T-cell (primary cell): Measurements from ENCODE around the gene CFD. TPM values are rescaled to one million over a fixed set of nuclear protein-coding genes. Genes with fewer than 3 reads are reported as not detected.

Experiments used
- ATAC-seq, 4 experiments: fragments of 200-7000 bp in 3 of 4; fragments of 150-1000 bp in 1 of 4; cut with Tn5 transposase; replicated peaks in 1 of 4; 1 replicate in 3 of 4; 2 replicates in 1 of 4; pipeline ENCODE4 v1.10.0; 2021; ENCODE audit warnings: moderate library complexity in 3 of 4, mild to moderate bottlenecking in 2 of 4, moderate number of reproducible peaks in 1 of 4
- CTCF ChIA-PET, 2 donors: fragments of 300-600 bp; sonication (Branson Sonifier 250); formaldehyde crosslinking; loops; one replicate each; lab custom pipeline; 2022; ENCODE audit warnings: antibody characterized with exemption in 2 of 2; lab: Charles Lee
- POLR2A ChIA-PET, 2 donors: fragments of 300-600 bp; sonication (Branson Sonifier 250); formaldehyde crosslinking; loops; one replicate each; lab custom pipeline; 2022; ENCODE audit warnings: antibody characterized with exemption in 2 of 2; lab: Charles Lee
- DNase-seq, 35 experiments: peaks; one replicate each; pipeline versions ENCODE4 v3.0.0 to v3.0.0-alpha.2; 2013 to 2023
- H3K27ac ChIP-seq: one replicate; pipeline ENCODE4 v1.5.1; 2013; ENCODE audit warnings: low read length
- H3K27me3 ChIP-seq, 2 experiments: replicated peaks in 1 of 2; 1 replicate in 1 of 2; 2 replicates in 1 of 2; pipeline versions ENCODE4 v1.6.1 to v1.7.0; 2013; ENCODE audit warnings: low read length in 1 of 2, mixed read lengths in 1 of 2; ENCODE audit not compliant: control insufficient read depth in 2 of 2, insufficient read depth in 2 of 2; ENCODE audit errors: extremely low read depth in 1 of 2
- H3K36me3 ChIP-seq, 2 donors: 1 replicate in 1 of 2; 2 replicates in 1 of 2; pipeline versions ENCODE4 v1.6.1 to v1.7.0; 2013; ENCODE audit warnings: low read length in 1 of 2; ENCODE audit not compliant: control insufficient read depth in 2 of 2, insufficient read depth in 1 of 2; ENCODE audit errors: extremely low read depth in 1 of 2
- H3K4me1 ChIP-seq, 2 experiments: 1 replicate in 1 of 2; 2 replicates in 1 of 2; pipeline versions ENCODE4 v1.6.1 to v1.7.0; 2013; ENCODE audit warnings: low read length in 2 of 2, mixed read lengths in 1 of 2; ENCODE audit not compliant: insufficient read depth in 2 of 2, control insufficient read depth in 1 of 2; ENCODE audit errors: extremely low read depth in 1 of 2
- H3K4me3 ChIP-seq, 2 donors: 1 replicate in 1 of 2; 2 replicates in 1 of 2; pipeline versions ENCODE4 v1.5.1 to v1.7.0; 2013; ENCODE audit warnings: mild to moderate bottlenecking in 2 of 2, low read length in 1 of 2, moderate library complexity in 1 of 2; ENCODE audit not compliant: control insufficient read depth in 1 of 2; ENCODE audit errors: extremely low read depth in 1 of 2
- H3K9me3 ChIP-seq: 2 replicates; pipeline ENCODE4 v1.7.0; 2013
- H3K27ac Mint-ChIP-seq, 2 donors: one replicate each; pipeline ENCODE4 v1.8.0; 2020 to 2021; ENCODE audit warnings: mild to moderate bottlenecking in 2 of 2, mixed read lengths in 2 of 2
- H3K27me3 Mint-ChIP-seq, 2 donors: one replicate each; pipeline ENCODE4 v1.8.0; 2021 to 2022; ENCODE audit warnings: mixed read lengths in 2 of 2
- H3K36me3 Mint-ChIP-seq: one replicate; pipeline ENCODE4 v1.8.0; 2021; ENCODE audit warnings: mixed read lengths
- H3K4me1 Mint-ChIP-seq, 3 donors: one replicate each; pipeline ENCODE4 v1.8.0; 2020 to 2022; ENCODE audit warnings: mixed read lengths in 3 of 3, mild to moderate bottlenecking in 1 of 3
- H3K4me3 Mint-ChIP-seq, 3 donors: one replicate each; pipeline ENCODE4 v1.8.0; 2020 to 2022; ENCODE audit warnings: mild to moderate bottlenecking in 3 of 3, mixed read lengths in 3 of 3, moderate library complexity in 3 of 3
- H3K9me3 Mint-ChIP-seq, 3 donors: one replicate each; pipeline ENCODE4 v1.8.0; 2020 to 2022; ENCODE audit warnings: mixed read lengths in 3 of 3
- WGBS: methylation state at CpG from one replicate; pipeline ENCODE4 v1.1.5; 2013; ENCODE audit warnings: missing lambda C conversion rate; ENCODE audit not compliant: insufficient coverage; 5-methylcytosine and 5-hydroxymethylcytosine counted together
- total RNA-seq, 35 experiments: library from RNA in 6 of 35; stranded (reverse) in 6 of 35; fragments of 120-200 nt in 1 of 35; gene quantifications; one replicate each; pipeline versions ENCODE4 v1.2.1 to v1.2.4 and lab custom pipeline; 2013 to 2026

CFD gene
- total RNA-seq, 5 donors from 2014 or later (not counting 1 experiment from before 2014, with no cell fraction given) = 2.8 to 10.3 (median 5.6) TPM

DNA sequence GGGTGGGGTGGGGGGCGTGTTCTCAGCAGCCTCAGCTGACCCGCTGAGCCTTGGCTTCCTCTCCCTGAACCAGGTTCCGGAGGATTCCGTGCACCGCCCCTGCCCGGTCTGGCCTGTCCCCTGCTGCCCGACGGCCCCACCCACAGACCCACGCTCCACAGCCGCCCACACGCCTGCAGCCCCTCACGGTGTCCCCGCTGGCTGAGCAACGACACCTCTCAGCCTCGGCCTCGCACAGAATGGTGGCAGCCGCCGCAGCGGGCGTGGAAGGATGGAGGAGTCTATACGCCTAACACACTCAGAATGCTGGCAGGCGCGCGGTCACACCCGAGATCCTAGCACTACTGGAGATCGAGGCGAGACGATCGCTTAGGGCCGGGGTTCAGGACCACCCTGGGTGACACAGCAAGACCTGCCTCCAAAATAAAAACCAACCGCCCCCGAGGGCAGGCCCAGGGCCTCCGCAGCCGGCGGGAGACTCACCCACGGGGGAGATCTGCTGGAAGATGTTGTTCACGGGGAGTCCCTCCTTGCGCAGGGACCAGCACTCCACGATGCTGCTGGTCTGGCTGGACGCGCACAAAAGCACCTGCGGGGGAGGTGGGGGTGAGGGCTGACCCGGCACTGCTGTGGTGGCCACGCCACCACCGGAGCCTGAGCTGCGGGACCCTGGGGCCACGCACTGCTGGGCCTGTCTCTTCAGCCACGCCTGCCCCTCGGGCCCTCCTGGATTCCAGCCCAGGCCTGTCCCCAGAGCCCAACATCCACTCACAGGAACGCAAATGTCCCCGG is 25.2 kb downstream of the CFD start:
- H3K27me3 ChIP-seq = no peaks in the 10 kb centered on the region
- H3K36me3 ChIP-seq = peaks cover 36 to 73% of the 10 kb centered on the region in 2 donors
- Mint-ChIP-seq H3K9me3 (no peaks in the 10 kb centered on the region), H3K36me3 (peaks cover 5% of the 10 kb centered on the region), H3K27me3 (no peaks in the 10 kb centered on the region), H3K4me3 (no peak overlapping the region), H3K4me1 (peaks cover 0 to 20% (median 3%) of the 10 kb centered on the region in 3 donors), H3K27ac (no peak overlapping the region)
- CTCF ChIA-PET = no interaction called here
- H3K9me3 ChIP-seq = no peaks in the 10 kb centered on the region
- POLR2A ChIA-PET = no interaction called here
- no peak overlapping the region for H3K27ac ChIP-seq
- no peak for ATAC-seq
- peaks cover 0 to 46% of the 10 kb centered on the region in 2 experiments for H3K4me1 ChIP-seq
- 96% methylated on average over 37 of the region's 51 CpGs for WGBS
- DNase-seq = no peak
- H3K4me3 ChIP-seq = no peak overlapping the region

- H3K4me1 Mint-ChIP-seq = peaks cover 0 to 27% (median 5%) of the 10 kb centered on the region in 3 donors
- no peaks in the 10 kb centered on the region for H3K27me3 ChIP-seq
- H3K9me3 Mint-ChIP-seq = no peaks in the 10 kb centered on the region
- no peaks in the 10 kb centered on the region for H3K9me3 ChIP-seq
- no peak for DNase-seq
- no peaks in the 10 kb centered on the region for H3K27me3 Mint-ChIP-seq
- H3K27ac ChIP-seq = no peak overlapping the region
- H3K27ac Mint-ChIP-seq = no peak overlapping the region
- peaks cover 39 to 83% of the 10 kb centered on the region in 2 donors for H3K36me3 ChIP-seq
- ChIA-PET POLR2A (no interaction called here), CTCF (no interaction called here)
- H3K36me3 Mint-ChIP-seq = peaks cover 5% of the 10 kb centered on the region
- H3K4me3 ChIP-seq = no peak overlapping the region
- H3K4me1 ChIP-seq = peaks cover 0 to 50% of the 10 kb centered on the region in 2 experiments
- no peak overlapping the region for H3K4me3 Mint-ChIP-seq
- ATAC-seq = no peak
- 94% methylated on average over 32 of the region's 64 CpGs for WGBS
Measured at GRCh38 chr19:885536-886224, 26.2 kb downstream of the CFD start.

GRCh38 chr19:887072-887471 is 27.6 kb downstream of the CFD start:
- DNase-seq (no peak), ATAC-seq (no peak)
- Histone ChIP-seq H3K27ac (no peak overlapping the region), H3K4me3 (no peak overlapping the region), H3K36me3 (peaks cover 32 to 71% of the 10 kb centered on the region in 2 donors), H3K9me3 (no peaks in the 10 kb centered on the region), H3K4me1 (peaks cover 0 to 63% of the 10 kb centered on the region in 2 experiments), H3K27me3 (no peaks in the 10 kb centered on the region)
- POLR2A ChIA-PET = no interaction called here
- H3K4me1 Mint-ChIP-seq = peaks cover 0 to 32% (median 10%) of the 10 kb centered on the region in 3 donors
- peaks cover 5% of the 10 kb centered on the region for H3K36me3 Mint-ChIP-seq
- 93% methylated on average over 3 of the region's 16 CpGs for WGBS
- H3K27me3 Mint-ChIP-seq = no peaks in the 10 kb centered on the region
- no peak overlapping the region for H3K4me3 Mint-ChIP-seq
- CTCF ChIA-PET = interaction anchor here in 1 of 2 donors (0.6 kb wide), 1 partner anchor 8 kb away, joined by 6 read pairs; no protein-coding TSS in a partner anchor
- H3K9me3 Mint-ChIP-seq = no peaks in the 10 kb centered on the region
- H3K27ac Mint-ChIP-seq = peak overlapping the region; percentile 39 to 95

GRCh38 chr19:887599-887998 is 28.1 kb downstream of the CFD start:
- peaks cover 5% of the 10 kb centered on the region for H3K36me3 Mint-ChIP-seq
- peak overlapping the region; percentile 39 to 95 for H3K27ac Mint-ChIP-seq
- ChIA-PET POLR2A (no interaction called here), CTCF (no interaction called here)
- peaks cover 32 to 65% of the 10 kb centered on the region in 2 donors for H3K36me3 ChIP-seq
- H3K27me3 Mint-ChIP-seq = no peaks in the 10 kb centered on the region
- no peak overlapping the region for H3K4me3 ChIP-seq
- no peaks in the 10 kb centered on the region for H3K9me3 Mint-ChIP-seq
- peak overlapping the region in 2 of 3 donors; percentile 39 to 54 for H3K4me3 Mint-ChIP-seq
- H3K4me1 ChIP-seq = peaks cover 0 to 68% of the 10 kb centered on the region in 2 experiments
- H3K9me3 ChIP-seq = no peaks in the 10 kb centered on the region
- no peaks in the 10 kb centered on the region for H3K27me3 ChIP-seq
- H3K27ac ChIP-seq = no peak overlapping the region
- ATAC-seq (no peak), DNase-seq (no peak)
- peaks cover 0 to 34% (median 10%) of the 10 kb centered on the region in 3 donors for H3K4me1 Mint-ChIP-seq
- 98% methylated on average over 4 of the region's 10 CpGs for WGBS

GRCh38 chr19:888581-889385 is 29.3 kb downstream of the CFD start:
- H3K4me1 Mint-ChIP-seq = peaks cover 9 to 43% (median 17%) of the 10 kb centered on the region in 3 donors
- no peaks in the 10 kb centered on the region for H3K9me3 Mint-ChIP-seq
- peak overlapping the region; percentile 54 to 75 (median 65) for H3K4me3 Mint-ChIP-seq
- CTCF ChIA-PET = no interaction called here
- peak overlapping the region; percentile 78 to 95 for H3K27ac Mint-ChIP-seq
- peak; percentile 21 to 71 (median 56) for ATAC-seq
- peak in 18 of 35 experiments; percentile 28 to 74 (median 48) for DNase-seq
- Histone ChIP-seq H3K9me3 (no peaks in the 10 kb centered on the region), H3K4me3 (no peak overlapping the region), H3K36me3 (peaks cover 31 to 55% of the 10 kb centered on the region in 2 donors), H3K4me1 (peaks cover 0 to 73% of the 10 kb centered on the region in 2 experiments), H3K27me3 (no peaks in the 10 kb centered on the region), H3K27ac (no peak overlapping the region)
- 92% methylated on average over 26 of the region's 30 CpGs for WGBS
- H3K36me3 Mint-ChIP-seq = peaks cover 6% of the 10 kb centered on the region
- peaks cover 0 to 4% of the 10 kb centered on the region in 2 donors for H3K27me3 Mint-ChIP-seq
- POLR2A ChIA-PET = no interaction called here
